ENCODE data around the gene USP13.

DNA sequence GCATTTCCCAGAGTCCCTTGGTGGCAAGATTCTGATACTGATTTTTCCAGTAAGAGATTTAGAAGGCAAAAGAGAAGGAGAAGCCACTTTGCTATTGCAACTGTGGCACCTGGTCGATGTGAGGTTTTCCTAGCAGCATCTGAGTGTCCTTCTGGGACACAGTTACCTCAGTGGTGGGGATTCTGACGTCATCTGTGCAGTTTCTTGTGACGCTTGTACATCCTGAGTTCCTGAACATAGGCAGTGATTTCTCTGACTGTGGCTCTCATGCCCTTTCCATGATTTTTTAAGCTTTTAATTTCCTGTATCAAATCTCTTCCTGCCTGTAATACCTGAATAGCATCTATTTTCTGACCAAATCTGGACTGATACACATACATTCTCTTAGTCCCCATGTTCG lies 8.9 kb downstream of the USP13 start:
- TF ChIP-seq CTCF (IDR thresholded peaks at IDR 0.05), result no peak
- TF ChIP-seq POLR2A (IDR thresholded peaks at IDR 0.05), result no peak
